ENCODE measurements around the gene APC.

The APC gene

GRCh38 chr5:112892776-112893175, 155.1 kb downstream of the APC start:
- in situ Hi-C loops (cut with MboI; ENCODE audit: low sequenced_read_pairs), result no loop called here

- in situ Hi-C loops (cut with MboI; ENCODE audit: low sequenced_read_pairs), result no loop called here
Observed at GRCh38 chr5:112895682-112896081, 158.0 kb downstream of the APC start.
